K562 (cell line): Measurements from ENCODE around the gene SPINT3. TPM values are rescaled to one million over a fixed set of nuclear protein-coding genes. Genes with fewer than 3 reads are reported as not detected.

Experiments used
- REST ChIP-seq, 2 experiments: fragments of 450-650 bp; formaldehyde crosslinking in 1 of 2; IDR thresholded peaks; 2 replicates each; pipeline versions ENCODE4 v1.4.0 to v1.6.1; 2014 to 2020; ENCODE audit warnings: mild to moderate bottlenecking in 2 of 2, borderline replicate concordance in 1 of 2, low read depth in 1 of 2
- RREB1 ChIP-seq: fragments of 250-450 bp; sonication (Bioruptor Pico); IDR thresholded peaks from 2 replicates; pipeline ENCODE4 v1.4.0; 2020
- SMARCB1 ChIP-seq: IDR thresholded peaks from 2 replicates; pipeline ENCODE4 v1.6.1; 2011; ENCODE audit warnings: improper control_type of control experiment, low read depth; ENCODE audit not compliant: insufficient read length
- XRCC3 ChIP-seq: fragments of 450-650 bp; IDR thresholded peaks from 2 replicates; pipeline ENCODE4 v1.6.1; 2017; ENCODE audit warnings: mild to moderate bottlenecking, moderate library complexity
- polyA plus RNA-seq, 8 experiments: library from polyadenylated mRNA; depleted of rRNA in 4 of 8; stranded (reverse) in 5 of 8; unstranded in 3 of 8; fragments of >200 nt; fragmentation: Nextera tagmentation in 2 of 8; fragmentation: Illumina TruSeq in 1 of 8; extraction: Ambion mirVana in 2 of 8; extraction: Trizol in 1 of 8; gene quantifications; 2 replicates each; pipeline versions ENCODE4 v1.2.1 to v1.2.3, GENCODE V29; 2011 to 2014; ENCODE audit warnings: inconsistent platforms in 1 of 8, missing spikeins in 1 of 8
- total RNA-seq, 7 experiments: library from RNA; depleted of rRNA in 6 of 7; stranded (reverse); fragments of >200 nt in 6 of 7; fragmentation: Illumina TruSeq in 2 of 7; extraction: Trizol in 2 of 7; gene quantifications; 2 replicates each; pipeline versions ENCODE4 v1.2.1 to v1.2.3, GENCODE V29; 2011 to 2021; ENCODE audit warnings: low replicate concordance in 1 of 7

Gene SPINT3
- total and polyA plus RNA-seq, 9 of the 15 experiments (the other 6 are each of a cell fraction or from before 2014, with no cell fraction given): not detected

- no peak for TF ChIP-seq REST (IDR thresholded peaks at IDR 0.05; ENCODE audit: borderline replicate concordance)
- TF ChIP-seq REST (CRISPR knock-in tag; IDR thresholded peaks at IDR 0.05; ENCODE audit: low read depth): no peak
- no peak for TF ChIP-seq RREB1 (CRISPR knock-in tag)
- no peak for TF ChIP-seq SMARCB1
- no peak for TF ChIP-seq XRCC3
Observed at GRCh38 chr20:45495501-45495941, 19.9 kb downstream of the SPINT3 start (continued).
